OCI-LY3 (cell line): ENCODE measurements around the gene STARD4.
A peak's percentile ranks its signal among the peaks of the same experiment; 100 is the strongest.

Experiments
- H2AFZ ChIP-seq: fragments of 200-600, 300-600 bp; shearing (Covaris generic); 2 replicates; pipeline ENCODE4 v1.6.0; 2014; ENCODE audit warnings: antibody characterized with exemption, low read depth, low read length
- H3K27ac ChIP-seq: fragments of 200-600, 300-600 bp; sonication (generic); 2 replicates; pipeline ENCODE4 v1.5.1; 2014; ENCODE audit warnings: mild to moderate bottlenecking, low read length, moderate library complexity, mixed read lengths
- H3K27me3 ChIP-seq: fragments of 200-600, 300-600 bp; sonication (generic); 2 replicates; pipeline ENCODE4 v1.6.1; 2014; ENCODE audit warnings: low read depth, low read length, mixed read lengths
- H3K36me3 ChIP-seq: fragments of 200-600, 300-600 bp; sonication (generic); replicated peaks from 2 replicates; pipeline ENCODE3; 2014; ENCODE audit warnings: low read depth, low read length, mixed read lengths
- H3K4me1 ChIP-seq: fragments of 300-600, 200-600 bp; sonication (generic); 2 replicates; pipeline ENCODE4 v1.6.1; 2014; ENCODE audit warnings: low read length, mixed read lengths
- H3K4me2 ChIP-seq: fragments of 200-600, 300-600 bp; sonication (generic); 2 replicates; pipeline ENCODE4 v1.6.1; 2014; ENCODE audit warnings: low read length, mixed read lengths
- H3K4me3 ChIP-seq: fragments of 300-600, 200-600 bp; sonication (generic); 2 replicates; pipeline ENCODE4 v1.5.1; 2014; ENCODE audit warnings: antibody characterized with exemption, mild to moderate bottlenecking, low read length, moderate library complexity
- H3K79me2 ChIP-seq: fragments of 300-600, 200-600 bp; shearing (Covaris generic); 2 replicates; pipeline ENCODE4 v1.6.1; 2014; ENCODE audit warnings: mild to moderate bottlenecking, low read length, mixed read lengths
- H3K9ac ChIP-seq: fragments of 300-600, 200-600 bp; shearing (Covaris generic); 2 replicates; pipeline ENCODE4 v1.6.0; 2014; ENCODE audit warnings: mild to moderate bottlenecking, low read length, moderate library complexity
- H3K9me3 ChIP-seq: fragments of 200-600, 300-600 bp; shearing (Covaris generic); 2 replicates; pipeline ENCODE4 v1.6.1; 2014; ENCODE audit warnings: low read length, mixed read lengths; ENCODE audit not compliant: insufficient read depth
- H4K20me1 ChIP-seq: fragments of 200-600, 300-600 bp; sonication (generic); 2 replicates; pipeline ENCODE4 v1.6.1; 2016; ENCODE audit warnings: low read length, mixed read lengths; ENCODE audit not compliant: insufficient read depth
- EZH2phosphoT487 ChIP-seq: fragments of 200-600 bp; shearing (Covaris generic); IDR thresholded peaks from 2 replicates; pipeline ENCODE4 v1.6.1; 2018; ENCODE audit warnings: antibody characterized with exemption, mixed run types, low read depth
- TF ChIP-seq, protein P1 (sequence below): fragments of 200-600, 300-600 bp; sonication (generic); IDR thresholded peaks from 2 replicates; pipeline ENCODE4 v1.5.1; 2014; ENCODE audit warnings: antibody characterized with exemption, low read length, low read depth

The STARD4 gene

GRCh38 chr5:111495159-111495558, 17.2 kb downstream of the STARD4 start:
- peak overlapping the region; percentile 64 for H3K27ac ChIP-seq
- H3K9me3 ChIP-seq = no peaks in the 10 kb centered on the region
- no peak for TF ChIP-seq EZH2phosphoT487
- TF ChIP-seq, protein P1, sequence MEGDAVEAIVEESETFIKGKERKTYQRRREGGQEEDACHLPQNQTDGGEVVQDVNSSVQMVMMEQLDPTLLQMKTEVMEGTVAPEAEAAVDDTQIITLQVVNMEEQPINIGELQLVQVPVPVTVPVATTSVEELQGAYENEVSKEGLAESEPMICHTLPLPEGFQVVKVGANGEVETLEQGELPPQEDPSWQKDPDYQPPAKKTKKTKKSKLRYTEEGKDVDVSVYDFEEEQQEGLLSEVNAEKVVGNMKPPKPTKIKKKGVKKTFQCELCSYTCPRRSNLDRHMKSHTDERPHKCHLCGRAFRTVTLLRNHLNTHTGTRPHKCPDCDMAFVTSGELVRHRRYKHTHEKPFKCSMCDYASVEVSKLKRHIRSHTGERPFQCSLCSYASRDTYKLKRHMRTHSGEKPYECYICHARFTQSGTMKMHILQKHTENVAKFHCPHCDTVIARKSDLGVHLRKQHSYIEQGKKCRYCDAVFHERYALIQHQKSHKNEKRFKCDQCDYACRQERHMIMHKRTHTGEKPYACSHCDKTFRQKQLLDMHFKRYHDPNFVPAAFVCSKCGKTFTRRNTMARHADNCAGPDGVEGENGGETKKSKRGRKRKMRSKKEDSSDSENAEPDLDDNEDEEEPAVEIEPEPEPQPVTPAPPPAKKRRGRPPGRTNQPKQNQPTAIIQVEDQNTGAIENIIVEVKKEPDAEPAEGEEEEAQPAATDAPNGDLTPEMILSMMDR = no peak
- H4K20me1 ChIP-seq = no peaks in the 10 kb centered on the region
- H3K4me3 ChIP-seq = no peak overlapping the region
- no peak overlapping the region for H3K4me2 ChIP-seq
- H3K4me1 ChIP-seq = peaks cover 20% of the 10 kb centered on the region
- no peaks in the 10 kb centered on the region for H3K79me2 ChIP-seq
- H3K9ac ChIP-seq = no peak overlapping the region
- H3K36me3 ChIP-seq = peaks cover 52% of the 10 kb centered on the region
- H3K27me3 ChIP-seq = no peaks in the 10 kb centered on the region
- no peak overlapping the region for H2AFZ ChIP-seq

DNA sequence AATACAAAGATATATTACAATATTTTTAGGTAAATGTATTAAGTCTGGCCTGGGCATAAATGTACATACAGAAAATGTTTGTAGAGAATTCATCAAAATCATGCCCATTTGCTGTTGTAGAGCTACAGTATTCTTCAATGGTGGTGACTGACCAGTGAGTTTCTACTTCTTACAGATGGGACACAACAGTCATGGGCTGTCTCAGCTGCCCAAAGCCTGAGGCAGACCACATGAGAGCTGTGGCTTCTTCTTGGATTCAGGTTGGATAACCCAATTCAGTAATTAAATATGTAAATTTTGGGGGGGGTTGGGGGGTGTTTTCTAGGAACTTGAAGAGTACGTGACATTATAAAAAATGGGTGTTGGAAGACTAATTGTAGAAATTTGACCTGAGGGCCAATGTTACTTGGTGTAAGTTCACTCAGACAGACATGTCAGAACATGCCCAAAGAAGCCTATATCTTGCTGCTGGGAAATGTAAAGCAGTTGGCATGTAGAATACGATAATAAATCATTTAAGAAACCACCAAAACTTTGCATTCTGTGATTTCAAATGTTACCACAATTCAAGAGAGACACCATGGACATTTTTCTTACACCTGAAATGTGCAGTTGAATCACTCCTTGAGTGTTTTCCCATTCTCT, 17.9 kb downstream of the STARD4 start:
- Histone ChIP-seq H3K27me3 (no peaks in the 10 kb centered on the region), H2AFZ (no peak overlapping the region), H3K9ac (no peak overlapping the region), H3K9me3 (no peaks in the 10 kb centered on the region), H4K20me1 (no peaks in the 10 kb centered on the region), H3K4me2 (no peak overlapping the region), H3K4me1 (peaks cover 20% of the 10 kb centered on the region), H3K4me3 (no peak overlapping the region), H3K79me2 (no peaks in the 10 kb centered on the region), H3K27ac (peak overlapping the region; percentile 64), H3K36me3 (peaks cover 53% of the 10 kb centered on the region)
- TF ChIP-seq, protein P1 = no peak
- TF ChIP-seq EZH2phosphoT487 = no peak

- TF ChIP-seq EZH2phosphoT487 = no peak
- TF ChIP-seq, protein P1 = no peak
- Histone ChIP-seq H3K4me1 (peaks cover 12% of the 10 kb centered on the region), H3K9ac (no peak overlapping the region)
Observed at GRCh38 chr5:111493031-111493430, 19.3 kb downstream of the STARD4 start.

DNA sequence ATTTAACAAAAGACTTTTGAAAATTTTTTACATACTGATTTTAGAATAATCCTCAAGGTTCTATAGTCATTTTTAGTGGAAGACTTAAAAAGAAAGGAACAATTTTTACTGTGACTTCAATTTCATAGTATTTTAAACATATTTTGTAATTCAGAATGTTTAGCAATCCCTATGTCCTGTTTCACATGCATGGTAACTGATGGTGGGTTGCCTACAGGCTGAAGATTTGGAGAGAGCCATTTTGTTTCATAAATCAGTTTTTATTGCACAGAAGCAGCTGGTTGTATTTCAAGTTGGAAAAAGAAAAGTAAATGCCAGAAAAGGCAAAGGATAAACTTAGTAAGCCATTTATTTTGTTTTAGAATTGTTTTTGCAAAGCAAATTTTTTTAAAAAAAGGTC, 24.0 kb downstream of the STARD4 start:
- no peaks in the 10 kb centered on the region for H3K4me1 ChIP-seq
- no peaks in the 10 kb centered on the region for H3K9me3 ChIP-seq
- no peak overlapping the region for H3K4me2 ChIP-seq
- no peak overlapping the region for H2AFZ ChIP-seq
- H3K36me3 ChIP-seq = peaks cover 54% of the 10 kb centered on the region
- no peaks in the 10 kb centered on the region for H3K27me3 ChIP-seq
- no peaks in the 10 kb centered on the region for H3K79me2 ChIP-seq
- no peak overlapping the region for H3K27ac ChIP-seq
- H3K4me3 ChIP-seq = no peak overlapping the region
- H4K20me1 ChIP-seq = no peaks in the 10 kb centered on the region
- no peak overlapping the region for H3K9ac ChIP-seq
- TF ChIP-seq, protein P1 = no peak
- TF ChIP-seq EZH2phosphoT487 = no peak

More at GRCh38 chr5:111493031-111493430, 19.3 kb downstream of the STARD4 start:
- H3K4me2 ChIP-seq = no peak overlapping the region
- H4K20me1 ChIP-seq = no peaks in the 10 kb centered on the region
- H3K27me3 ChIP-seq = no peaks in the 10 kb centered on the region
- no peak overlapping the region for H3K4me3 ChIP-seq
- H3K9me3 ChIP-seq = no peaks in the 10 kb centered on the region
- no peak overlapping the region; the same call in 1 of the 2 replicates for H3K27ac ChIP-seq
- H3K36me3 ChIP-seq = peaks cover 55% of the 10 kb centered on the region
- no peak overlapping the region for H2AFZ ChIP-seq
- H3K79me2 ChIP-seq = no peaks in the 10 kb centered on the region
